GM18870 (cell line): ENCODE data around the gene ANKDD1A.

ENCODE experiments used
- ATAC-seq: cut with Tn5 transposase; IDR thresholded peaks from one replicate; pipeline ENCODE4 v1.9.1; 2021; ENCODE audit warnings: moderate library complexity; ENCODE audit not compliant: unreplicated experiment

Gene ANKDD1A

GRCh38 chr15:64960153-64960552 is 48.5 kb downstream of the ANKDD1A start:
- ATAC-seq = no peak

GRCh38 chr15:64961013-64961412 is 49.3 kb downstream of the ANKDD1A start:
- ATAC-seq = no peak

GRCh38 chr15:64969401-64969800 is 57.7 kb downstream of the ANKDD1A start:
- ATAC-seq = no peak

GRCh38 chr15:64970698-64971097 is 59.0 kb downstream of the ANKDD1A start:
- no peak for ATAC-seq

DNA sequence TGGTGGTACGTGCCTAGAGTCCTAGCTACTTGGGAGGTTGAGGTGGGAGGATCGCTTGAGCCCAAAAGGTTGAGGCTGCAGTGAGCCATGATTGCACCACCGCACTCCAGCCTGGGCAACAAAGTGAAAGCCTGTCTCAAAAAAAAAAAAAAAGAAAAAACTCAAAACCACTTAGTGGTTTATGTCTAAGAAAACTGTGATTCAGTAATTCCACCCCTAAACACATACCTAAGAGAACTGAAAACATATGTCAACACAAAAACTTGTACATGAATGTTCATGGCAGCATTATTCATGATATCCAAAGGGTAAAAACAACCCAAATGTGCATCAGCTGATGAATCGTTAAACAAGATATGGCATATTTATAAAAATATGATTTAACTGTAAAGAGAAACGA is 63.7 kb downstream of the ANKDD1A start:
- no peak for ATAC-seq

DNA sequence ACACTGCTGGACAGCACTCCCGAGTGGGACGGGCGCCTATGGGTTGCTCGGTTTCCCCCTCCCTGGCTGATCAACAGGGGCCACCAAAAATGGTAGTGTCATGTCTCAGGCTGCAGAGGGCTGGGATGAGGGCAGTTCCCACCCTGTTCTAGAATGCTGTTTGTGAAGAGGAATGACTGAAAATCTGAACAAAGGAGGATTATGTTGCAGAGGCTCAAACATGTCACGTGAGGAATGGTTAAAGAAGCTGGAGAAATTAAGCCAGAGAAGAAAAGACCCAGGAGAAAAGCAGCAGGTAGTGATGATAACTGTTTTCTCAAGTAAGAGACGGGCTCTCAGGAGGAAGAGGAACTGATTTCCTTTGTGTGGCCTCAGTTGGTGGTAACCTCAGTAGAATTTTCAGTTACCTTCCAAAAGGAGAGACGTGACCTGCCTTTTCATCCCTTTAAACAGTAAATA is 67.6 kb downstream of the ANKDD1A start:
- no peak for ATAC-seq

DNA sequence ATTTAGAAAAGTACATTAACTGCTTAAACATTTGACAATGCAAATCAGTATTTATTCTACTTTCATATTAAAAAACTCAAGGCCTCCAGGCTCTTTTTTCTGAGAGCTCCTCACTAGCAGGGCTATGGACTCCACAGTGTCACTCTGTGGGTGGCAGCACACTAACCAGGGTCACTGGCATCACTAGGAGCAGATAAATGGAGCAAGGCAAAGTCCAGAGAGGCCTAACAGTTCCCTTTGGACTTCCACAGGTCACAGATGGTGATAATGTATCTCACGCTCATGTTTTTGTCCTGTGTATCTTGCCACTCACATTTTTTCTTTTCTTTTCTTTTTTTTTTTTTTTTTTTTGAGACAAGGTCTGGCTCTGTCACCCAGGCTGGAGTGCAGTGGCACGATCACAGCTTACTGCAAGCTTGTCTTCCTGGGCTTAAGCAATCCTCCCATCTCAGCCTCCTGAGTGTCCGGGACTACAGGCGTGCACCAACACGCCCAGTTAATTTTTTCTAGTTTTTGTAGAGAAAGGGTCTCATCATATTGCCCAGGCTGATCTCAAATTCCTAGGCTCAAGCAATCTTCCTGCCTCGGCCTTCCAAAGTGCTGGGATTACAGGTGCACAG is 70.2 kb downstream of the ANKDD1A start:
- ATAC-seq = no peak

- ATAC-seq = no peak
Measured at GRCh38 chr15:64982472-64982871, 70.8 kb downstream of the ANKDD1A start.

- ATAC-seq = no peak
Measured at GRCh38 chr15:64985366-64986033, 73.8 kb downstream of the ANKDD1A start.

GRCh38 chr15:64987136-64987535 is 75.4 kb downstream of the ANKDD1A start:
- no peak for ATAC-seq

GRCh38 chr15:64989416-64990167 is 77.9 kb downstream of the ANKDD1A start, which contains the start of gene SPG21:
Gene SPG21, minus strand, starts transcription at chr15:64989914. Its CDS starts 6,345 bp downstream, at chr15:64983569.
- peak; percentile 85 for ATAC-seq

GRCh38 chr15:64990168-64990470 is 78.4 kb downstream of the ANKDD1A start:
- ATAC-seq = no peak

DNA sequence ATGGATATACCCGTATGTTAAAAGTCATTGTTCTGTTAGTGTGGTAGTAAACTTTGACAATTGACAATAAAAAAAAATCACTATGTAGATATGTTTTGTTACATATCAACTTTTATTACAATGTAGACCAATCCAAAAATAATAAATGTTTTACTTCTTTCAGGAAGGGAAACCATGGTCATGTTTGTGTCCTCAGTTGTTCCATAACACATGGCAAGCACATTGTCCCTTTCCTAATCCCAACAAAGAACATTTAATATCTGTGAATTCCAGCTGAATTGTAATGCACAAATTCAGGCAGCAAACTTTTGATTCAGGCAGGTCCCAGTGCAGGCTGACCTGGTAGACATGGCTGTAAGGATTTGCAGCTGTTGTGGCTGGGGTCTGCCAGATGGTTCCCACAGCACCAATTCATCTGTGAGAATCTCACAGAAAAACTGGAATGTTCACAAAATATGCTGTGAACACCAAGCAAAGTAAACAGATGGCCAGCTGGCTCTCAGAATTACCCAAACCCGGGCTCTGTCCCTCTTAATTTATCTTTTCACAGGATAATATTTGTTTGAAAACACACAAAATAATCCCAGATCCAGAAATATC is 79.9 kb downstream of the ANKDD1A start:
- no peak for ATAC-seq

DNA sequence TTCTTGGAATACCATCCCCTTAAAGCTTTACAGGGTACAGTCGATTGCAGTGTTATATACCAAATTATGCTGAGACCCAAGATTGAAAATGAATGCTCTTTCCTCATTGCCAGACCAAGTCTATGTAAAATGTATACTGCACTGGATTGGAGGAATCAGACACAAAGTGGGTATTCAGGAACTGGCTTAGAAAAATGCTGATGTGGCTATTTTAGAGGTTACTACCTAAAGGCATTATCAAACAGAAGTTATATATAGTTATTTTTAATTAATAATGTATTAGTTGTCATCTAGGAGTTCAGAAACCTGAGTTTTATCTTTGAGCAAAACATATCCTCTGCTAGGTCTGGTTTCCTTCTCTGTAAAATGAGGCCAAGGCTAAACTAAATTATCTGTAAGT is 81.6 kb downstream of the ANKDD1A start:
- no peak for ATAC-seq

DNA sequence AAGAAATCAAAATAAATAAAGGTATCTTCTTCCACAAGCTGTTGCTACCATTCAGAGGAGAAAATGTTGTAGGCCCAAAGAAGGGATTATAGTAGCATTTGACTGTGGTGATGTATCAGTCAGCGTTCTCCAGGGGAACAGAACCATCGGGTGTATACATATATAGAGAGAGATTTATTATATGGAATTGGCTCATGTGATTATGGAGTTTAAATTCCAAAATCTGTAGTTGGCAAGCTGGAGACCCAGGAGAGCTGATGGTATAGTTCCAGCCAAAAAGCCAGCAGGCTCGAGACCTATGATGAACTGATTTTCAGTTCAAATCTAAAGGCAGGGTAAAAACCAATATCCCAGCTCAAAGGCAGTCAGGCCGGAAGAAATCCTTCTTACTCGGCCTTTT is 85.4 kb downstream of the ANKDD1A start:
- no peak for ATAC-seq

DNA sequence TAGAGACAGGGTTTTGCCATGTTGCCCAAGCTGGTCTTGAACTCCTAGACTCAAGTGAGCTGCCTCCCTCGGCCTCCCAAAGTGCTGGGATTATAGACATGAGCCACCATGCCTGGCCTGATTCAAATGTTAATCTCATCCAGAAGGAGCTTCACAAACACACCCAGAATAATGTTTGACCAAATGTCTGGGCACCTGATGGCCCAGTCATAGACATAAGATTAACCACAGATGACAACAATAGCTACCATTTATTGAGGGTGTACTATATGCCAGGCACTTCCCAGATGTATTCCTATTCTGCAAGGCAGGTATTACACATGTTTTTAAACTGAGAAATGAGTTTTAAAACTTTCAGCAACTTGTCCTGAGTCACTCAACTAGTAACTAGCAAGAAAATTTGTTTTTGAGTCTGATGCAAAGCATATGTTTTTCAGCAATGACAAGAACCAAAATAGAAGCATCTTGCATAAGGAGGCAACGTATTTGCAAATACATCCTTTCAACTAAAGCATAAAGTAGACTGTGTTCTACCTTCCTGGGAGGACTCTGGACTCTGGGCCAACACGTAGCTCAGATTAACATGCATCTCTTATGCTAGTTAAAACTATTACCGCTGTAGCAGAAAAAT is 86.2 kb downstream of the ANKDD1A start:
- no peak for ATAC-seq

DNA sequence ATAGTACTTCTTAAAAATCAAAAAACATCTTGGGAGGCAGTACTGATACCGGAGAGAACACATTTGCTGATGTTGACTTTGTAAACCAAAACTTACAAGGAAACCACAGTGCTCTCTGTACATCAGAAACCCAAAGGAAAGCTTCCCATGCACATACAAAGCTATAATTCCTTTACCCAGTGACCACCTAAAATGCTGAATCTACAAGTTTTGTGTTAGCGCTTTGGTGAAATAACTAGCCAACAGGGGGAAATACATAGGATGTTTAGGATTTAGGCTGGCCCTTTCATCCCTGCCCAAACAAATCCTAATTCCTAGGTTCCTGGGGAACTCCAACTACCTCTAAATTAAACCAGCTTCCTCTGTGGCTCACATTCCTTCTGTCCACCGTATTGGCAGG is 93.3 kb downstream of the ANKDD1A start:
- no peak for ATAC-seq

GRCh38 chr15:65006876-65007275 is 95.2 kb downstream of the ANKDD1A start:
- ATAC-seq = no peak
